ENCODE measurements around the gene CCNF. TPM values are rescaled to one million over a fixed set of nuclear protein-coding genes. Genes with fewer than 3 reads are reported as not detected.

The CCNF gene
- total RNA-seq, 4 donors from 2014 or later: 4.7 to 19.8 (median 6.9) TPM

DNA sequence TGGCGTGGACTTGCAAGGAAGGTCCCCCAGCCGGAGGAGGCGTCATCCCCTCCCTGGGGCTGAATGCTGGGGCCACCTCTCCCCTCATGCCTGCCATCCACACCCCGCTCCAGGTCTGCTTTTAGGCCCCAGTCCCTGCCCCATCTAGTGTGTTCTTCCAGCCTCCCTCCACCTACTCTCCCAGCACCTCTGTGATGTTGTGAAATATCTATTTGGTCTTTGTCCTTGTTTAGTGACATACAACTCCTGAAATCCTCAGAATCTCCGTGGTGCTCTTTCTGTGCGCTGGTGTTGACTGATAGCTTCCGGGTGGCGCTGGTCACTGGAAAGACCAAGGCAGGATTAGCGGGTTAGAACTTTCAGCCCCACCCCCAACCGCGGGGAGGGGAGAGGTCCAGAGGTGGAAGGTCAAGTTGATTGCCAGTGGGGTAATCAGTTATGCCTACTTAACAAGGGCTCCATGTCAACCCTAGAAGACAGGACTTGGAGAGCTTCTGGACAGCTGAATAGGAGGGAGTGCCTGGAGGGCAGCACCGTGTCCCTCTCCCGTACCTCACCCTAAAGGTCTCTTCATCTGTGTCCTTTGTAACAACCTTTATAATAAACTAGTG, 55.8 kb downstream of the CCNF start:
- Histone ChIP-seq H3K4me1 (peaks cover 0 to 21% (median 5%) of the 10 kb centered on the region in 4 donors), H3K27ac (no peak overlapping the region)
- no peak for DNase-seq

GRCh38 chr16:2485811-2486507, 56.7 kb downstream of the CCNF start:
- Histone ChIP-seq H3K27me3 (no peaks in the 10 kb centered on the region), H3K36me3 (no peaks in the 10 kb centered on the region), H3K4me1 (peaks cover 0 to 16% (median 5%) of the 10 kb centered on the region in 4 donors), H3K4me3 (no peak overlapping the region), H3K9me3 (no peaks in the 10 kb centered on the region), H3K27ac (no peak overlapping the region)
- no peak for DNase-seq
- TF ChIP-seq POLR2A (IDR thresholded peaks at IDR 0.05): no peak
- TF ChIP-seq CTCF (IDR thresholded peaks at IDR 0.05): no peak

More for the DNA sequence above, 55.8 kb downstream of the CCNF start:
- no peak for TF ChIP-seq POLR2A (IDR thresholded peaks at IDR 0.05)
- no peak for TF ChIP-seq CTCF (IDR thresholded peaks at IDR 0.05)
- Histone ChIP-seq H3K27me3 (no peaks in the 10 kb centered on the region), H3K9me3 (no peaks in the 10 kb centered on the region), H3K4me3 (no peak overlapping the region), H3K36me3 (no peaks in the 10 kb centered on the region)

DNA sequence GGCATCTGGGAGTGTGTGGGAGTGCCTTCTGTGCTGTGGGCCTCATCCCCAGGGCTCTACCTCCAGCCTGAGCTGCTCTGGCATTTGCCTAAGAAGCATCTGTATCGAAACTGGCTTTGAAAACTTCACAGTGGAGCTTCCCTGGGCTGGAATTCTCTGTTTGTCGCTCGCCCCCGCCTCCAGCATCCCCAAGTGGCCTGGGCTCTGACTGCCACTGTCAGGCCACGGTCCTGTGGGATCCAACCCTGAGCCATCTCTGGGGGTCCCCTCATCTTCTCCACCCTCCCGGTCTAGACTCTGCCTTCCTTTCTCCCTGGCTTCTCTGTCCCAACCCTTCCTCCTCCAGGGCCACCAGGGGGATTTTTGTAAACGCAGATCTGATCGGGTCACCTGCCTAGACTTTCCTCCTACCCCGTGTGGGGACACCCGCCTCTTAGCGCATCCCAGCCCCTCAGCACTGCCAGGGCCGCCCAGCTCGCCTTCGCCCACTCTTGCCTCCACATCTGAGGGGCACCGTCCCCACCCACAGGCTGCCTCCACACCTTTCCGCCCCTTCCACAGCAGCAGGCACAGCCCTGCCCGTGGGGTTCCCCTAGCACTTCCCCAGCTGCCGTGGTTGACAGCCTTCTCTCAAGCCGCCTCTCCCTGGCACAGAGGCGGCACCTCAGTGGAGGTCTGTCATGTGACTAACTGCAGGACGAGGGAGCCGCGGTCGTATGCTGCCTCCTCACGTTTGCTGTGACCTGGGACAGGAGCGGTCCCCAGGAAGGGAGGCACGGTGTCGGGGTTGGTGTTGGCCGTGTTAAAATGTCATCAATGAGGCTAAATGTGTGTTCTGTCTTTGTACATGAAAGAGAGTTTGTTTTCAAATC, 57.6 kb downstream of the CCNF start:
- Histone ChIP-seq H3K27ac (no peak overlapping the region), H3K4me1 (peaks cover 0 to 11% (median 5%) of the 10 kb centered on the region in 4 donors), H3K9me3 (no peaks in the 10 kb centered on the region), H3K4me3 (peak overlapping the region in 1 of 4 donors; percentile 12), H3K27me3 (no peaks in the 10 kb centered on the region), H3K36me3 (no peaks in the 10 kb centered on the region)
- TF ChIP-seq POLR2A (IDR thresholded peaks at IDR 0.05): no peak
- peak in 5 of 6 experiments; percentile 29 to 51 (median 45) for TF ChIP-seq CTCF (IDR thresholded peaks at IDR 0.05)
- peak; percentile 71 to 88 (median 81) for DNase-seq

DNA sequence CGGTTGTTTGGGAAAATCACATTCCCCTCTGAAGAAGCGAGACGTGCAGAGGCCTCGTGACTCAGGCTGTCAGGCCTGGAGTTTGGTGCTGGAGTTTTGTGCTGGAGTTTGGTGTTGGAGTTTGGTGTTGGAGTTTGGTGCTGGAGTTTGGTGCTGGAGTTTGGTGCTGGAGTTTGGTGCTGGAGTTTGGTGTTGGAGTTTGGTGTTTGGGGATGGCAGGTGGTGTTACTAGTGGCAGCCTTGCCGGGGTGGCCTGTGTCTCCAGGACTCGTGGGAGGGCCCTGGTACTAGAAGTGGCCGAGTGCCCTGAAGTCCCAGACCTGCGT, 58.2 kb downstream of the CCNF start:
- TF ChIP-seq CTCF (IDR thresholded peaks at IDR 0.05) (no peak), POLR2A (IDR thresholded peaks at IDR 0.05) (no peak)
- no peaks in the 10 kb centered on the region for H3K27me3 ChIP-seq
- H3K4me1 ChIP-seq: peaks cover 0 to 11% (median 5%) of the 10 kb centered on the region in 4 donors
- no peaks in the 10 kb centered on the region for H3K9me3 ChIP-seq
- H3K27ac ChIP-seq: no peak overlapping the region
- H3K4me3 ChIP-seq: no peak overlapping the region
- DNase-seq: no peak
- no peaks in the 10 kb centered on the region for H3K36me3 ChIP-seq

DNA sequence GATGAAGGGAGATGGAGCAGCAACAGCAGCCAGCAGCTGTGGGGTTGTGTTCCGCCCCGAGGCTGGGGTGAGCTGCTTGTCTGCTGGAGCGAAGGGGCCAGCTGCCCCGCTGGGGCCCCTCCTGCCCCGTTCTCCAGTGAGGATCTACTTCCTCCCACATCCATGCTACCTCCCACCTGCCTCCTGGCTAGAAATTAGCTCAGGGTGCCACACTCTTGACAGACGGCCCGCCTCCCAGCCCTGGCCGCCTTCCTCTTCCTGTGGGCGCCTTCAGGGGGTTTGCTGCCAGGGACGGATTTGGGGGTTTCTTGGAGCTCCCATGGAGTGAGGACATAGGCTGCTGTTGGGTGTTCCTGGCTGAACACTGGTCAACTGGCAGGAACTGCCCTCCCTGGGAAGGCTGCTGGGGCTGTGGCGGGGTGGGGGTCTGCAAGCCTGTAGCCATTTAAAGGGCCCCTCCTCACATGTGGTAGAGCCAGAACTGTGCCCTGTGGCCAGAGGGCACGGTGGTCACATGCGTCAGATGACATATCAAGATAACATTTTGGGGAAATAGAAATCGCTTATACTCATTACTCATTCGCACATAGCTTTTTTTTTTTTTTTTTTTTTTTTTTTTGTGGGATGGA, 58.8 kb downstream of the CCNF start:
- Histone ChIP-seq H3K4me3 (no peak overlapping the region), H3K9me3 (no peaks in the 10 kb centered on the region), H3K27ac (no peak overlapping the region), H3K36me3 (no peaks in the 10 kb centered on the region), H3K4me1 (peaks cover 0 to 11% (median 5%) of the 10 kb centered on the region in 4 donors), H3K27me3 (no peaks in the 10 kb centered on the region)
- TF ChIP-seq CTCF (IDR thresholded peaks at IDR 0.05) (no peak), POLR2A (IDR thresholded peaks at IDR 0.05) (no peak)
- DNase-seq: no peak

Data from Peyer's patch (tissue), 4 donors.